ENCODE results near the gene MRPL52.

DNA sequence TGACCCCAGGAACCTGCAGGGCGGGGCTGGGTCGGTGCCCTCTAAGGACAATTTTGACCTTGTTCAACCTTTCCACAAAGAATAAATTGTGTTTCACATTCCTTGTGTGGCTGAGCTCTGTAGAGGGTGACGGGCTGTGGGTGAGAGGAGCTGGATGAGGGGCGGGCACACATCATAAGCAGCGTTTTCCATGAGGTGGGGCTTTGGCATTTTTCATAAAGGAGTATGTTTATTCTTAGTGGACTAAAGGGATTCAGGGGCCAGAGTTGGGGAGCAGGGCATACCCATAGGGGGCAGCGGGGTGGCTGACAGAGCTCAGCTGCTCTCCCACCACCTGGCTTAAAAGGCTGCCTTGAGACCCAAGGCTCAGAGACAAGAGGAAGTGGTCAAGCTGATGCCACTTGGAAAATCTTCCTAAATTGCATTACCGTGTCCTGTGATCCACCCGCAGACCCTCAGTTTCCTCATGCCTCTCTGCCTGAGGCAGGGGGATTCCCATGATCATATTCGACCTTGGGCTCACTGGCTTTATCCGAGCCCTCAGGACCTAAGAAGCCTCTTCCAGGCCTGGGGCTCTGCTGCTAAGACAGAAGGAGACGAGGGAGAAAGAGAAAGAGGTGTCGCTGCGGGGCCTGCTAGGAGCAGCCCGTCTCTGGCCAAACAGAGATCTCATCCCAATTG lies 18.1 kb downstream of the MRPL52 start:
- TF ChIP-seq, protein P1, sequence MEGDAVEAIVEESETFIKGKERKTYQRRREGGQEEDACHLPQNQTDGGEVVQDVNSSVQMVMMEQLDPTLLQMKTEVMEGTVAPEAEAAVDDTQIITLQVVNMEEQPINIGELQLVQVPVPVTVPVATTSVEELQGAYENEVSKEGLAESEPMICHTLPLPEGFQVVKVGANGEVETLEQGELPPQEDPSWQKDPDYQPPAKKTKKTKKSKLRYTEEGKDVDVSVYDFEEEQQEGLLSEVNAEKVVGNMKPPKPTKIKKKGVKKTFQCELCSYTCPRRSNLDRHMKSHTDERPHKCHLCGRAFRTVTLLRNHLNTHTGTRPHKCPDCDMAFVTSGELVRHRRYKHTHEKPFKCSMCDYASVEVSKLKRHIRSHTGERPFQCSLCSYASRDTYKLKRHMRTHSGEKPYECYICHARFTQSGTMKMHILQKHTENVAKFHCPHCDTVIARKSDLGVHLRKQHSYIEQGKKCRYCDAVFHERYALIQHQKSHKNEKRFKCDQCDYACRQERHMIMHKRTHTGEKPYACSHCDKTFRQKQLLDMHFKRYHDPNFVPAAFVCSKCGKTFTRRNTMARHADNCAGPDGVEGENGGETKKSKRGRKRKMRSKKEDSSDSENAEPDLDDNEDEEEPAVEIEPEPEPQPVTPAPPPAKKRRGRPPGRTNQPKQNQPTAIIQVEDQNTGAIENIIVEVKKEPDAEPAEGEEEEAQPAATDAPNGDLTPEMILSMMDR (IDR thresholded peaks at IDR 0.05) = no peak
- no peak for TF ChIP-seq POLR2AphosphoS5 (IDR thresholded peaks at IDR 0.05)
